Subcutaneous adipose tissue (tissue), 4 donors: Measurements from ENCODE around the gene CXCR4. TPM values are rescaled to one million over a fixed set of nuclear protein-coding genes. Genes with fewer than 3 reads are reported as not detected.

ENCODE experiments used
- total RNA-seq, 4 donors: library from RNA; depleted of rRNA; stranded (reverse); fragments of >200 nt; gene quantifications; one replicate each; pipeline ENCODE4 v1.1.0, GENCODE V29; 2016
- TF ChIP-seq, protein P1 (sequence below): fragments of 450-650 bp; IDR thresholded peaks from one replicate; pipeline ENCODE4 v1.5.1; 2016; ENCODE audit warnings: low read depth, mild to moderate bottlenecking, control low read depth, antibody characterized with exemption, moderate library complexity

Gene CXCR4
- total RNA-seq, 4 donors from 2014 or later, result 4.1 to 114 (median 35.7) TPM

GRCh38 chr2:136131484-136131960, 13.6 kb upstream of the CXCR4 start:
- TF ChIP-seq, protein P1, sequence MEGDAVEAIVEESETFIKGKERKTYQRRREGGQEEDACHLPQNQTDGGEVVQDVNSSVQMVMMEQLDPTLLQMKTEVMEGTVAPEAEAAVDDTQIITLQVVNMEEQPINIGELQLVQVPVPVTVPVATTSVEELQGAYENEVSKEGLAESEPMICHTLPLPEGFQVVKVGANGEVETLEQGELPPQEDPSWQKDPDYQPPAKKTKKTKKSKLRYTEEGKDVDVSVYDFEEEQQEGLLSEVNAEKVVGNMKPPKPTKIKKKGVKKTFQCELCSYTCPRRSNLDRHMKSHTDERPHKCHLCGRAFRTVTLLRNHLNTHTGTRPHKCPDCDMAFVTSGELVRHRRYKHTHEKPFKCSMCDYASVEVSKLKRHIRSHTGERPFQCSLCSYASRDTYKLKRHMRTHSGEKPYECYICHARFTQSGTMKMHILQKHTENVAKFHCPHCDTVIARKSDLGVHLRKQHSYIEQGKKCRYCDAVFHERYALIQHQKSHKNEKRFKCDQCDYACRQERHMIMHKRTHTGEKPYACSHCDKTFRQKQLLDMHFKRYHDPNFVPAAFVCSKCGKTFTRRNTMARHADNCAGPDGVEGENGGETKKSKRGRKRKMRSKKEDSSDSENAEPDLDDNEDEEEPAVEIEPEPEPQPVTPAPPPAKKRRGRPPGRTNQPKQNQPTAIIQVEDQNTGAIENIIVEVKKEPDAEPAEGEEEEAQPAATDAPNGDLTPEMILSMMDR, result no peak

DNA sequence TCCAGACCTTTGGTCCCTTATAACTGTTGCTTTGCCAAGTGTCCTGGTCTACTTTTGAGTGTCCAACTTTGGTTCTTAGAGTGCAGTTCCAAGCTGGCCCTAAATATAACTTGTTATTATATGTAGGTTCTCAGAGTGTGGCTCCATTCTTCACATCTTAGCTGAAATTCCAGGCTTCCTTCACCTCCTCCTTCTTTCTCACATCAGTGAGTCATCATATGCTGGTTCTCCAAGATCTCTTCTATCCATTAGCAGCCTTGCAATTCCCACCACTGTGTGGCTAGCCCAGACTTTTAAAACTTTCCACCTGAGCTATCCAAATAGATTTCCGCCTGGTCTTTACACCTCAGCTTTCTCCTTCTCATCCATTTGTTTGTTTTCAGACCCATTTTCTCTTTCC, 12.6 kb upstream of the CXCR4 start:
- TF ChIP-seq, protein P1, result no peak

DNA sequence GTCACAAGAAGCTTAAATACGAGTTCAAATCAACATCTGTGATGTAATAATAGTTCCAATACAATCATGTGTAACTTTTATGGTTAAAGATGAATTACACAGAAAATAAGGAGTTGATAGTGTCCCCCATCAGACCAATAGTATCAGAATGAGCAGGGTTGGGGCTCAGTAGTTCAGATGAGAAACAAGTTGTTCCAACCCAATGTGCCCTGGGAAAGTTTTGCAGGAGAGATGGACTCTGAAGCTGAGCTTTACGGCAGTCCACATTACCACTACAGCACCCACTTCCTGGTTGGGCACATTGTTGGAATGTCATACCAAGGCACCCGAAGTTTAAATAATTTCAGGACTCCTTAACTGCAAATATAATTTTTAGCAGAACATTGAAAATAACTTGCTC, 12.1 kb upstream of the CXCR4 start:
- TF ChIP-seq, protein P1, result no peak

DNA sequence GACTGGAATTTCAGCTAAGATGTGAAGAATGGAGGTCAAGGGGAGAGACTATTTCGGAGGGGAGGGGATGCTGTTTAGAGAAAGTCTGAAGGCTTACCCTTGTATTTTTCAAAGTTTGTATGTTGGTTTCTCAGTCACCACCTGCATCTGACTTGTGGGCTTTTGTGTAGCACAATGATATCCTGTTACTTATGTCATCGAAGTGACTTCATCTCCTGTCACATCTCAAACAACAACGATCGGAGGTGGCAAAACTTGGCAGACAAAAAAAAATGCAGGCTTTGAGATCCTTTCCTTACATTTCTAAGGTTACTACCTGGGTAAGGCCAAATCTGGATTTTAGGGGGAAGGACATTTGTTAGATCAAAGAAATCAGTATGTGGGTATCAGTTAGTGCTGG, 11.7 kb upstream of the CXCR4 start:
- TF ChIP-seq, protein P1, result no peak

GRCh38 chr2:136128905-136129304, 11.0 kb upstream of the CXCR4 start:
- TF ChIP-seq, protein P1, result no peak

DNA sequence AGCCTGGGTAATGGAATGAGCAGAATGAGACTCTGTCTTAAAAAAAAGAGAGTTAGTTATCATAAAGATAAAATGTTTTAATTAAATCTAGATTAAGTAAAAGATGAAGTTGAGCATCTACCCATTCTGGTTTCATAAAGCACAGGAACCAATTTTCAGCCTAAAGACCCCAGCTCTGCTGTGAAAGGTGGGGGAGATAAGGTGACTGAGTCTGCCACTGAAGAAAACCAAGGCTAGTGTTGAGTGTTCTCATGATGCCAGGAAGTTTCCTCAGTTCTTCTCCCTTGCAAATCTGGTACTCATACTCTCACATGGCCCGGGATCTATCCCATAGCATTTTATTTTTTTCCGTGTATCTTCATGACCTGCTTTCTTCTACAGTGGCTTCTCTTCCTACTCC, 10.4 kb upstream of the CXCR4 start:
- TF ChIP-seq, protein P1, result no peak

DNA sequence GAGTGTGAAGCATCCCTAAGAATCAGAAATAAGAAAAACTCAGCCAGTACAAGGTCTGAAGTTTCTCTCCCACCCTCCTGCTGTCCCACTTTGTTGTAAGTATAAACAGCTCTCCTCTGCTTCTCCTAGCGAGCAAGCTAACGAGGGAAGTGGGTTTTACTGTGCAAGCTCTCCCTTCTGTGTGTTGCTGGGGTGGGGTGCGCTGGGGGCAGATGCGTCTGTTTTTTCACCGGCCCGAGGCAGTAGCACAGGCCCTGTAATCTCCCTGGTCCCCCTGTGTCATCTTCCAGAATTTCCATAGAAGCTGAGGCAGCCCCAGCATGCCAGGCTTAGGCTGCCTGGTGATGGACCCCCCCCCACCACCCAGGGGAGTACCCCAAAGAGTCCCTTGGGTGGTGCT, 9.4 kb upstream of the CXCR4 start:
- TF ChIP-seq, protein P1, result no peak
